GM18867 (cell line): Measurements from ENCODE around the gene ENHO.

Experiments
- ATAC-seq: cut with Tn5 transposase; IDR thresholded peaks from one replicate; pipeline ENCODE4 v1.9.1; 2021; ENCODE audit warnings: mild to moderate bottlenecking, moderate library complexity; ENCODE audit not compliant: unreplicated experiment

Gene ENHO

GRCh38 chr9:34508463-34508862 lies 14.3 kb downstream of the ENHO start:
- ATAC-seq, result no peak

- no peak for ATAC-seq
These were observed 14.8 kb downstream of the ENHO start for GRCh38 chr9:34507966-34508365.

GRCh38 chr9:34507556-34507955 lies 15.2 kb downstream of the ENHO start:
- no peak for ATAC-seq

- no peak for ATAC-seq
These were observed 16.2 kb downstream of the ENHO start for GRCh38 chr9:34506623-34507022.

GRCh38 chr9:34505370-34506120 lies 17.2 kb downstream of the ENHO start:
- no peak for ATAC-seq

- ATAC-seq, result no peak
These were observed 19.4 kb downstream of the ENHO start for GRCh38 chr9:34503406-34503805.

GRCh38 chr9:34502891-34503290 lies 19.9 kb downstream of the ENHO start:
- ATAC-seq, result no peak

- no peak for ATAC-seq
These were observed 20.3 kb downstream of the ENHO start for GRCh38 chr9:34502471-34502870.

GRCh38 chr9:34501889-34502425 lies 20.8 kb downstream of the ENHO start:
- no peak for ATAC-seq

- no peak for ATAC-seq
These were observed 21.4 kb downstream of the ENHO start for GRCh38 chr9:34501372-34501771.

- no peak for ATAC-seq
These were observed 22.0 kb downstream of the ENHO start for GRCh38 chr9:34500623-34501267.

- ATAC-seq, result no peak
These were observed 23.7 kb downstream of the ENHO start for GRCh38 chr9:34499076-34499475.

- ATAC-seq, result no peak
These were observed 24.2 kb downstream of the ENHO start for GRCh38 chr9:34498553-34498952.

- ATAC-seq, result no peak
These were observed 26.6 kb downstream of the ENHO start for GRCh38 chr9:34496149-34496712.

GRCh38 chr9:34493972-34494535 lies 28.7 kb downstream of the ENHO start:
- no peak for ATAC-seq

GRCh38 chr9:34492051-34492450 lies 30.7 kb downstream of the ENHO start:
- no peak for ATAC-seq

- ATAC-seq, result no peak
These were observed 31.2 kb downstream of the ENHO start for GRCh38 chr9:34491596-34491995.

- no peak for ATAC-seq
These were observed 32.0 kb downstream of the ENHO start for GRCh38 chr9:34490760-34491159.

GRCh38 chr9:34490360-34490759 lies 32.4 kb downstream of the ENHO start:
- ATAC-seq, result no peak

GRCh38 chr9:34486572-34486971 lies 36.2 kb downstream of the ENHO start:
- no peak for ATAC-seq

GRCh38 chr9:34485822-34486221 lies 37.0 kb downstream of the ENHO start:
- ATAC-seq, result no peak

GRCh38 chr9:34484678-34485077 lies 38.1 kb downstream of the ENHO start:
- no peak for ATAC-seq
